ENCODE results near the gene SMARCC1.

- TF ChIP-seq CTCF (IDR thresholded peaks at IDR 0.05), result no peak
- TF ChIP-seq POLR2A (IDR thresholded peaks at IDR 0.05), result no peak
These were observed 204.0 kb downstream of the SMARCC1 start for GRCh38 chr3:47577583-47578118.

All from testis (tissue), 2 donors.